Measurements from ENCODE around the gene ATOSB.
A peak's percentile ranks its signal among the peaks of the same experiment; 100 is the strongest.

The ATOSB gene

GRCh38 chr9:35085078-35085477 lies 30.6 kb downstream of the ATOSB start:
- no peak for DNase-seq

- DNase-seq: peak; percentile 95
These were observed 36.0 kb downstream of the ATOSB start, which contains the start of gene FANCG for GRCh38 chr9:35079426-35080341. TSS of gene FANCG (minus strand) at chr9:35079942. CDS start at chr9:35079524, 418 bp downstream.

- DNase-seq: no peak
These were observed 36.6 kb downstream of the ATOSB start for GRCh38 chr9:35079041-35079425.

- no peak for DNase-seq
These were observed 37.6 kb downstream of the ATOSB start for GRCh38 chr9:35078066-35078465.

GRCh38 chr9:35076848-35077247 lies 38.8 kb downstream of the ATOSB start:
- DNase-seq: no peak

DNA sequence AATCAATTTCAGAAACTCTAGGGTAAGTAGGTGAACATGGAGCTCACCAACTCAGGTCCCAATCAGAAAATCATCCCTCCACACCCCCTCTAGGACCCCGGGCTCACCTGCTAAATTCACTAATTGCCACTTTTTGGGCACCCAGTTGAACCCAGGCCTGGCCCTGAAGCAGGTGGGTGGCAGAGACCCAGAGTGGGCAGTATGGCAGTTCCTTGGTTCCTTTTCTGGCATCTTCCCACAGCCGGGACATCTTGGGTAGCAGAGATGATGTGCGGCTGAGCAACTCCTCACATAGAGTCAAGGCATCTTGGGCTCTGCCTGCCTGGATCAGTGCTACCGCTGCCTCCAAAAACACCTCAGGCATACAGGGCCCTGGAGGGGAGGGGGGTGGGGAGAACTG lies 40.3 kb downstream of the ATOSB start:
- DNase-seq: no peak

GRCh38 chr9:35074791-35075190 lies 40.9 kb downstream of the ATOSB start:
- DNase-seq: no peak

- DNase-seq: no peak
These were observed 41.5 kb downstream of the ATOSB start for GRCh38 chr9:35074141-35074540.

GRCh38 chr9:35073279-35073612 lies 42.4 kb downstream of the ATOSB start:
- DNase-seq: no peak

- peak; percentile 100 for DNase-seq
These were observed 43.0 kb downstream of the ATOSB start, which contains the start of gene VCP for GRCh38 chr9:35072461-35073278. TSS of gene VCP (minus strand) at chr9:35072625. CDS start at chr9:35072353, 272 bp downstream.

DNA sequence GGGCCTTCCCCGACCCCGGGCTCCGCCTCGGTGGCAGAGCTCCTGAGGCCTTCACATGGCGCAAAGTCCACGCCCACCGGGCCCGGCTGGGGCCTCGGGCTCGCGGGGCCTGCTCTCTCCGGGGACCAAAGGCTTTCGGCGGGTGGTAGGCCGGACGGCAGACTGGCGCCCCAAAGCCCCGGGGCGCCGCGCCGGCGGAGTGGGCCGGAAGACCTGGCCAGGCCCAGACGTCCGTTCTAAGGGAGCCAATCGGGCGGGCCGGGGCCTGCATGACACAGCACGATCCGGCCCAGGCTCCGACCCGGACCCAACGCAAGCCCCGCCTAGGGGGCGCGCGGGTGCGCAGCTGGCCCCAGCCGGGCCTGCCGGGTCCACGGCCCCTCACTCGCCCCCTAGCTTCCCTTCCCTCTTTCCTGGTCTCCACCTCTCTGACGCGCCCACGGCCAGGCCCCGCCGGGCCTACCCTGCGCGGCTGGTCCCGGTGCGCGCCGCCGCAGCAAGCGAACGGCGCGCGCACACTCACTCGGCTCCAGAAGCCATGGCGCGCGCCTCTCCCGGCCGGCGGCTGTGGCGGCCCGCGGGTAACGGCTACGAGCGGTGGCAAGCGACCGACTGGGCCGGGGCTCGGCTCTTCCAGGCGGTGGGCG lies 43.7 kb downstream of the ATOSB start:
- peak; percentile 92 for DNase-seq

- DNase-seq: no peak
These were observed 44.5 kb downstream of the ATOSB start for GRCh38 chr9:35070823-35071813.

DNA sequence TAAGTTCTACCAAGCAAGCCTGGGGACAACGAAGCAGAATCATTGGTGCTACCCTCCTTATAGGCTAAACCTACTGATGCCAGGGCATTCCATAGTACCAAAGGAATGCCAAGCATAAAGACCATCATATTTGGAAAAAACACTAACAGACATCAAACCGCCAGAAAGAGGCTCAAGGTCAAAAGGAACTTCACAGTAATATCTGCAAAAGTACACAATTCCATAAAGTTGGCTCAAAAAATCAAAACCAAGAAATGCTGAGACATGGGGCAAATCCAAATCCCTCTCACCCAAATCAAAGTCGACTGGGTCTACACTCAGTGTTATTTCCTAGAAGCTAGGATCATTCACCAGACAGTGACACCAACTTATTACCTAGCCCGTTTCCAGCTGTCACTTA lies 46.6 kb downstream of the ATOSB start:
- DNase-seq: no peak

DNA sequence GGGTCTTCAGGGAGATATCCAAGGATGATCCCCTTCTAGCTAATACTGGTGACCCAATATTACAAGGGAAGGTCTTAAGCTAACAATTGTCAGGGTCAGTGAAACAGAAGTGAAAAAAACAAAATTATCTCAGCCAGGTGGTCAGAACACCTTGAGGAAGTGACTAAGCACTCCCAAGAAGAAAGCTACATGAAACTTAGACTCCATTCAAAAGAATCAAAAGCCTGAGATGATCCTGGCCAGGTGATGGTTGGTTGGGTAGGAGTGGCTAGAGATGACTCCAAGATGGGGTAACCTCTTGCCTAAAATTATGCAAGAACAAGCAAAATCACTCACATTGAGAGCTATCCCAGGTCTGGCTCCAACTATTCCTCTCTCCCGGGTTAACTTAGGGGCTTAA lies 48.6 kb downstream of the ATOSB start:
- no peak for DNase-seq

GRCh38 chr9:35060548-35061207 lies 55.0 kb downstream of the ATOSB start:
- DNase-seq: no peak

DNA sequence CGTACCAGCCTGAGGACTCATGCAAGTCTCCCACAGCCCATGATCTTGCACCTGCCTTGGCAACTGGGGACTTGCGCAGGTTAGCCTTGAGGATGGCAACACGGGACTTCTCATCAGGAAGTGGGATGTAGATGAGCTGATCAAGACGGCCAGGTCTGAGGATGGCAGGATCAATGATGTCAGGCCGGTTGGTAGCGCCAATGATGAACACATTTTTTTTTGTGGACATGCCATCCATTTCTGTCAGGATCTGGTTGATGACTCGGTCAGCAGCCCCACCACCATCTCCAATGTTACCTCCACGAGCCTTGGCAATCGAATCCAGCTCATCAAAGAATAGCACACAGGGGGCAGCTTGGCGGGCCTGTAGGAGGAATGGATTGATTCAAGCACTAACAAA lies 56.2 kb downstream of the ATOSB start:
- no peak for DNase-seq

DNA sequence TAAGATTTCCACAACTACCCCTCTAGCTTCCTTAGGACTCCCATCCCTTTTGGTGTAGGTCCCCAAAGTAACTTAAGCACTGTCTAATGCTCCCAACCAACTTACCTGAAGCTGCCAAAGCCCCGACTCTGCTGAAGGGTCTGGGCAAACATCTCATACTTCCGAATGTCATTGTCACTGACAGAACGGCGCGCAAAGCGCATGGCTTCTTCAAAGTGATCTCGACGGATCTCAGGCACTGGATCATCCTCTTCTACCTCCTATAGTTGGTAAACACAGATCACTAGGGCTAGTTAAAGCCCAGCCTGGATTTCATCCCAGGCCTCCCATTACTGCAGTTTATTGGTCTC lies 58.4 kb downstream of the ATOSB start:
- DNase-seq: no peak

- no peak for DNase-seq
These were observed 58.9 kb downstream of the ATOSB start for GRCh38 chr9:35056571-35057270.

- no peak for DNase-seq
These were observed 60.6 kb downstream of the ATOSB start for GRCh38 chr9:35054871-35055644.

DNA sequence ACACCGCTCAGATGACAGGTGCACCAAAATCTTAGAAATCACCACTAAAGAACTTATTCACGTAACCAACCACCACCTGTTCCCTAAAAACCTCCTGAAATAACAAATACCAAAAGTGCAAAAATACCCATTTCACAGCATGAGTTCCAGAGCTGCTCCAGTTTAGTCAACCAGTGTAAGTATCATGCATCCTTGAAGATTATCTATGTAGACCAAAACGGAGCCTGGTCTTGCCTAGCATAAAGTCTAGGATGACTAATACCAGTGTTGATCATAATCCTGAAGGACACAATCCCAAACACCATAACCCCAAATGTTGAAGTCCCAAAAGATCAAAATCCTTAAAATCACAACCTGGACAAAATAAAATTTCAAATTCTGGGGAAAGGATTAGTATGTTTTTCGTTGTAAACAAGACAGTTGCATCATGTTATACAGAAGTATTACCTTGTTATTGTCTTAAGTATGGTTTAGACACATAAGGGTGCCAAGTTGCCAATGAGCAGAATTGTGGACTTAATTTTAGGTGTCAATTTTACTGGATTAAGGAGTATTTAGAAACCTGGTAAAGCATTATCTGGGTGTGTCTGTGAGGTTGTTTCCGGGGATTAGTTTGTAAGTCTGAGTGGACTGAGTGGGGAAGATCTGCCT lies 61.4 kb downstream of the ATOSB start:
- no peak for DNase-seq
